Eye (tissue), 1 donor: ENCODE results near the gene HSFX4.
"Not testable (repeated sequence)": the region's sequence is repeated elsewhere in the genome, so short reads cannot be mapped to it uniquely, and the experiment has no call there.

Source experiments
- DNase-seq: peaks from one replicate; pipeline ENCODE4 v3.0.0-alpha.2; 2015

The HSFX4 gene

GRCh38 chrX:149938427-149938880 lies 9.1 kb downstream of the HSFX4 start, which contains the start of gene EOLA2:
Gene EOLA2, minus strand, starts transcription at chrX:149938491. Its CDS starts 4,617 bp downstream, at chrX:149933874.
- peak; percentile 98 for DNase-seq

- peak; percentile 95 for DNase-seq
Observed at GRCh38 chrX:149938881-149939654, 9.7 kb downstream of the HSFX4 start.

- DNase-seq = no peak
Observed at GRCh38 chrX:149939655-149939904, 10.2 kb downstream of the HSFX4 start.

- peak; percentile 96 for DNase-seq
Observed at GRCh38 chrX:149939905-149940673, 10.7 kb downstream of the HSFX4 start.

GRCh38 chrX:149940674-149941024 lies 11.3 kb downstream of the HSFX4 start:
- not testable (repeated sequence) for DNase-seq

GRCh38 chrX:149945087-149945670 lies 15.8 kb downstream of the HSFX4 start:
- DNase-seq = not testable (repeated sequence)

GRCh38 chrX:149945820-149946219 lies 16.4 kb downstream of the HSFX4 start:
- DNase-seq = not testable (repeated sequence)

- DNase-seq = not testable (repeated sequence)
Observed at GRCh38 chrX:149946932-149947331, 17.6 kb downstream of the HSFX4 start.

- DNase-seq = no peak
Observed at GRCh38 chrX:149948016-149948415, 18.6 kb downstream of the HSFX4 start.

GRCh38 chrX:149949743-149950436 lies 20.5 kb downstream of the HSFX4 start:
- peak; percentile 1 for DNase-seq

GRCh38 chrX:149950681-149951080 lies 21.3 kb downstream of the HSFX4 start:
- DNase-seq = peak; percentile 61

- no peak for DNase-seq
Observed at GRCh38 chrX:149961572-149961971, 32.2 kb downstream of the HSFX4 start.

- DNase-seq = no peak
Observed at GRCh38 chrX:149962010-149962409, 32.6 kb downstream of the HSFX4 start.

- DNase-seq = peak; percentile 80
Observed at GRCh38 chrX:149962859-149963757, 33.7 kb downstream of the HSFX4 start.

- DNase-seq = peak; percentile 3
Observed at GRCh38 chrX:149979126-149979644, 49.8 kb downstream of the HSFX4 start.
